ENCODE measurements around the gene EEIG1. TPM values are rescaled to one million over a fixed set of nuclear protein-coding genes. Genes with fewer than 3 reads are reported as not detected.

The EEIG1 gene
- total and polyA plus RNA-seq, 2 donors (not counting 1 experiment from before 2014, with no cell fraction given) = 57.2 to 245 TPM

DNA sequence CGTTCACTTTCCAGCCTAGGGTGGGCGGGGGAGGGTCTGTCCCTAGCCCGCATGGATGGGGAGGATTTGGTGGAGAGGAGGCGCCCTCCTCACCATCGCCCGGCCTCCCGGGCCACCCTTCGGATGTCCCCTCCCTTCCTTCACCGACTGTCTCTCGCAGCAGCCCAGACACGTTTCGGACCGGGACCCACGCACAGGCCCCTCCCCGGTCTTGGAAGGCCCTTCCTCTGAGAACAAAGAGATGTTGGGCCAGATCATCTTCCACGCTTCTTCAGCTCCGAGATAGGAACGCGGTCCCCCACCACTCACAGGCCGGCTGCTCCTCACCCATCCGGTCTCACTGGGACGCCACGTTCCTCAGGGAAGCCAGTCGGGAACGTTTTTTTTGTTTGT, 42.5 kb downstream of the EEIG1 start:
- Mint-ChIP-seq H3K27me3 (no peaks in the 10 kb centered on the region), H3K9me3 (ENCODE audit: insufficient read depth) (no peaks in the 10 kb centered on the region), H3K4me1 (peaks cover 46% of the 10 kb centered on the region), H3K27ac (peak overlapping the region; percentile 98), H3K4me3 (peak overlapping the region; percentile 64)
- DNase-seq (no peak), ATAC-seq (ENCODE audit: low read depth) (peak; percentile 2)
- Histone ChIP-seq H3K4me1 (ENCODE audit: control insufficient read depth in 2 of 2, insufficient read depth in 2 of 2, low read length in 2 of 2) (peaks cover 29 to 37% of the 10 kb centered on the region in 2 donors), H4K20me1 (ENCODE audit: control insufficient read depth, insufficient read depth, low read length, poor library complexity, severe bottlenecking) (peaks cover 33% of the 10 kb centered on the region), H3K27ac (ENCODE audit: low read length in 2 of 2) (peak overlapping the region in 1 of 2 donors; percentile 75), H3K4me2 (replicated peaks; ENCODE audit: low read depth, low read length, poor library complexity, severe bottlenecking) (peak overlapping the region; percentile 83), H3K4me3 (ENCODE audit: control extremely low read depth in 1 of 5, extremely low read depth in 1 of 5, insufficient read depth in 1 of 5, low read depth in 2 of 5, low read length in 4 of 5) (peak overlapping the region in 4 of 5 experiments; percentile 69 to 92 (median 78)), H3K36me3 (replicated peaks in 1 of 2; ENCODE audit: control extremely low read depth in 1 of 2, control insufficient read depth in 1 of 2, extremely low read depth in 1 of 2, insufficient read depth in 2 of 2, low read length in 1 of 2) (peaks cover 0 to 31% of the 10 kb centered on the region in 2 experiments), H2AFZ (ENCODE audit: insufficient read depth, low read depth, low read length, poor library complexity, severe bottlenecking) (peak overlapping the region; percentile 85), H3K27me3 (replicated peaks in 1 of 4; ENCODE audit: control extremely low read depth in 1 of 4, control insufficient read depth in 3 of 4, insufficient read depth in 4 of 4, low read length in 3 of 4) (no peaks in the 10 kb centered on the region), H3K9ac (ENCODE audit: low read length) (peak overlapping the region; percentile 79), H3K9me3 (ENCODE audit: control extremely low read depth in 1 of 3, control insufficient read depth in 2 of 3, insufficient read depth in 1 of 3, low read length in 2 of 3) (peaks cover 0 to 4% (median 0%) of the 10 kb centered on the region in 3 donors), H3K79me2 (ENCODE audit: control insufficient read depth, insufficient read depth, low read length) (peaks cover 46% of the 10 kb centered on the region)
- WGBS (ENCODE audit: insufficient coverage) = 72% methylated on average over 12 of the region's 25 CpGs
- ChIA-PET POLR2A (interaction anchor here (0.6 kb wide), 1 partner anchor 72 kb away, joined by 3 read pairs; no protein-coding TSS in a partner anchor), CTCF (interaction anchor here (1.9 to 12.6 kb wide), 2 partner anchors 98 to 178 kb away, joined by 5 to 310 read pairs; no protein-coding TSS in a partner anchor)
- TF ChIP-seq, protein P1, sequence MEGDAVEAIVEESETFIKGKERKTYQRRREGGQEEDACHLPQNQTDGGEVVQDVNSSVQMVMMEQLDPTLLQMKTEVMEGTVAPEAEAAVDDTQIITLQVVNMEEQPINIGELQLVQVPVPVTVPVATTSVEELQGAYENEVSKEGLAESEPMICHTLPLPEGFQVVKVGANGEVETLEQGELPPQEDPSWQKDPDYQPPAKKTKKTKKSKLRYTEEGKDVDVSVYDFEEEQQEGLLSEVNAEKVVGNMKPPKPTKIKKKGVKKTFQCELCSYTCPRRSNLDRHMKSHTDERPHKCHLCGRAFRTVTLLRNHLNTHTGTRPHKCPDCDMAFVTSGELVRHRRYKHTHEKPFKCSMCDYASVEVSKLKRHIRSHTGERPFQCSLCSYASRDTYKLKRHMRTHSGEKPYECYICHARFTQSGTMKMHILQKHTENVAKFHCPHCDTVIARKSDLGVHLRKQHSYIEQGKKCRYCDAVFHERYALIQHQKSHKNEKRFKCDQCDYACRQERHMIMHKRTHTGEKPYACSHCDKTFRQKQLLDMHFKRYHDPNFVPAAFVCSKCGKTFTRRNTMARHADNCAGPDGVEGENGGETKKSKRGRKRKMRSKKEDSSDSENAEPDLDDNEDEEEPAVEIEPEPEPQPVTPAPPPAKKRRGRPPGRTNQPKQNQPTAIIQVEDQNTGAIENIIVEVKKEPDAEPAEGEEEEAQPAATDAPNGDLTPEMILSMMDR (IDR thresholded peaks at IDR 0.05) = no peak
- no peak for TF ChIP-seq EZH2 (IDR thresholded peaks at IDR 0.05; ENCODE audit: borderline replicate concordance, insufficient read depth, low read depth, low read length, poor library complexity, severe bottlenecking)
- intact Hi-C loops (cut with micrococcal nuclease) = no loop called here

All from B cell (primary cell).